Measurements from ENCODE around the gene RNF220. TPM values are rescaled to one million over a fixed set of nuclear protein-coding genes. Genes with fewer than 3 reads are reported as not detected.
"Not testable (repeated sequence)": the region's sequence is repeated elsewhere in the genome, so short reads cannot be mapped to it uniquely, and the experiment has no call there.

RNF220 gene
- total RNA-seq, 6 donors from 2014 or later: 77.7 to 114 (median 91.1) TPM

DNA sequence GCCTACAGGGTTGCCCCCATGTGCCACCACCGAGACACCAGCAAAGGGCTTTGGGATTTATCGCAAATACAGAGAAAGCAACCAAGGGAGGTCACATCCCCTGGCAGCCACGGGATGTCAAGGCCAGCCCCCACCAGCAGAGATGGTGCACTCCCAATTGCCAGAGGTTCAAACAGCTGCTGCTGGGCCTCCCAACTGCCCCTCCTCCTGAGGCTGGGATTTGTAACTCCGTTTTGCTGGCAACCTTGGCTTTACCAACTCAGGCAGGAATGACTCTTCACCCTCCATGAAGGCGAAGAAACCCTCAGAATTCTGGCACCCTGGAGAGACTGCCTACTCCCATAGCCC is 257.6 kb downstream of the RNF220 start:
- DNase-seq: no peak
- peaks cover 0 to 8% (median 6%) of the 10 kb centered on the region in 4 donors for H3K4me1 ChIP-seq
- TF ChIP-seq EP300 (IDR thresholded peaks at IDR 0.05) (no peak), POLR2A (IDR thresholded peaks at IDR 0.05) (no peak), POLR2AphosphoS5 (IDR thresholded peaks at IDR 0.05) (no peak)
- TF ChIP-seq, protein P1, sequence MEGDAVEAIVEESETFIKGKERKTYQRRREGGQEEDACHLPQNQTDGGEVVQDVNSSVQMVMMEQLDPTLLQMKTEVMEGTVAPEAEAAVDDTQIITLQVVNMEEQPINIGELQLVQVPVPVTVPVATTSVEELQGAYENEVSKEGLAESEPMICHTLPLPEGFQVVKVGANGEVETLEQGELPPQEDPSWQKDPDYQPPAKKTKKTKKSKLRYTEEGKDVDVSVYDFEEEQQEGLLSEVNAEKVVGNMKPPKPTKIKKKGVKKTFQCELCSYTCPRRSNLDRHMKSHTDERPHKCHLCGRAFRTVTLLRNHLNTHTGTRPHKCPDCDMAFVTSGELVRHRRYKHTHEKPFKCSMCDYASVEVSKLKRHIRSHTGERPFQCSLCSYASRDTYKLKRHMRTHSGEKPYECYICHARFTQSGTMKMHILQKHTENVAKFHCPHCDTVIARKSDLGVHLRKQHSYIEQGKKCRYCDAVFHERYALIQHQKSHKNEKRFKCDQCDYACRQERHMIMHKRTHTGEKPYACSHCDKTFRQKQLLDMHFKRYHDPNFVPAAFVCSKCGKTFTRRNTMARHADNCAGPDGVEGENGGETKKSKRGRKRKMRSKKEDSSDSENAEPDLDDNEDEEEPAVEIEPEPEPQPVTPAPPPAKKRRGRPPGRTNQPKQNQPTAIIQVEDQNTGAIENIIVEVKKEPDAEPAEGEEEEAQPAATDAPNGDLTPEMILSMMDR (IDR thresholded peaks at IDR 0.05): no peak
- no peak overlapping the region for H3K4me3 ChIP-seq
- ATAC-seq (ENCODE audit: low FRiP score in 2 of 2): no peak
- 90 to 100% methylated on average over 2 to 5 of the region's 5 CpGs for WGBS, 2 donors
- H3K27me3 ChIP-seq: no peaks in the 10 kb centered on the region
- no peak overlapping the region for H3K27ac ChIP-seq
- H3K36me3 ChIP-seq: peaks cover 0 to 9% (median 1%) of the 10 kb centered on the region in 4 donors
- H3K9me3 ChIP-seq: no peaks in the 10 kb centered on the region

DNA sequence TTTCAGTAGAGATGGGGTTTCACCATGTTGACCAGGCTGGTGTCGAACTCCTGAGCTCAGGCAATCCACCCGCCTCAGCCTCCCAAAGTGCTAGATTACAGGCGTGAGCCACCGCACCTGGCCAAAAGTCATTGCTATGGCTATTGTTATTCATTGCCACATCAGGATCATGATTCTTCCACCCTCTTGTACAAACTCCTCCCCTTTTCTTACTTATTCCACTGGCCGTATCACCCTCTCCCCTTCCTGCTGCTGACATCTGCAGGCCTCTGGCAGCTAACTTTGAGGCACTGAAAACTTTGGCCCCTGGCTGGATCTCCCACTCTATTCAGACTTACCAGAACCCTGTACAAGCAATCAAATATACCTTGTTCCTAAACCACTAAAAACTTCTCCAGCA is 258.4 kb downstream of the RNF220 start:
- H3K27me3 ChIP-seq: no peaks in the 10 kb centered on the region
- no peaks in the 10 kb centered on the region for H3K9me3 ChIP-seq
- H3K36me3 ChIP-seq: peaks cover 0 to 9% (median 1%) of the 10 kb centered on the region in 4 donors
- WGBS, 2 donors: 93 to 95% methylated on average over 5 of the region's 5 CpGs
- H3K27ac ChIP-seq: no peak overlapping the region
- no peak for TF ChIP-seq POLR2AphosphoS5 (IDR thresholded peaks at IDR 0.05)
- TF ChIP-seq, protein P1 (IDR thresholded peaks at IDR 0.05): no peak
- TF ChIP-seq POLR2A (IDR thresholded peaks at IDR 0.05): no peak
- TF ChIP-seq EP300 (IDR thresholded peaks at IDR 0.05): no peak
- peaks cover 0 to 8% (median 6%) of the 10 kb centered on the region in 4 donors for H3K4me1 ChIP-seq
- no peak for ATAC-seq (ENCODE audit: low FRiP score in 2 of 2)
- no peak overlapping the region for H3K4me3 ChIP-seq
- no peak for DNase-seq

DNA sequence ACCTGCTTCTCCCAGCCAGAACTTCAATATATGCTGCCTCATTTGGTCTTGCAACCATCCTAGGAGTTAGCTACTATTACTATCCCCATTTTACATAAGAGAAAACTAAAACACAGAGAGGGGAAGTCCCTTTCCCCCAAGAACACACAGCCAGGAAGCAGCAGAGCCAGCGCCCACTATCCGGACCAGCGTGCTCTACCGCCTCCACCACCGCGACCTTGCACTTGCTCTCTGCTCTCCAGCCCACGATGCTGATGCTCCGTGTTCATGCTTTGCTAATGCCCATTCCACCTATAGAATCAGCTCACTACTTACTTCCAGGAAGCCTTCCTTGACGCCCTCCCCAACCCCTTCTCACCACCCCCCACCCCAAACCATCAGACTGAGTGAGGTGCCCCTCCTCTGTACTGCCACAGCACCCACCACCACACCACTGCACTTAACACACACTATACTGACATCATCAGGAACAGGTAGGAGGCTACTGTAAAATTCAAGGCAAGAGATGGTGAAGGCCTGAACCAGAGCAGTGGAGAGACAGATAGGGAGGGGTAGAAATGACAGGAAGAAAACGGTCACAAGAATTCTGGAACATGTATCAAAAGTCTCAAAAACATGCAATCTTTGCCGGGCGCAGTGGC is 259.8 kb downstream of the RNF220 start:
- no peak for DNase-seq
- no peaks in the 10 kb centered on the region for H3K9me3 ChIP-seq
- H3K4me1 ChIP-seq: peaks cover 0 to 8% (median 6%) of the 10 kb centered on the region in 4 donors
- no peak overlapping the region for H3K4me3 ChIP-seq
- no peaks in the 10 kb centered on the region for H3K36me3 ChIP-seq
- TF ChIP-seq EP300 (IDR thresholded peaks at IDR 0.05) (no peak), POLR2A (IDR thresholded peaks at IDR 0.05) (no peak), POLR2AphosphoS5 (IDR thresholded peaks at IDR 0.05) (no peak)
- TF ChIP-seq, protein P1 (IDR thresholded peaks at IDR 0.05): no peak
- H3K27ac ChIP-seq: no peak overlapping the region
- ATAC-seq (ENCODE audit: low FRiP score in 2 of 2): no peak
- H3K27me3 ChIP-seq: no peaks in the 10 kb centered on the region
- 74 to 78% methylated on average over 12 of the region's 12 CpGs for WGBS, 2 donors

DNA sequence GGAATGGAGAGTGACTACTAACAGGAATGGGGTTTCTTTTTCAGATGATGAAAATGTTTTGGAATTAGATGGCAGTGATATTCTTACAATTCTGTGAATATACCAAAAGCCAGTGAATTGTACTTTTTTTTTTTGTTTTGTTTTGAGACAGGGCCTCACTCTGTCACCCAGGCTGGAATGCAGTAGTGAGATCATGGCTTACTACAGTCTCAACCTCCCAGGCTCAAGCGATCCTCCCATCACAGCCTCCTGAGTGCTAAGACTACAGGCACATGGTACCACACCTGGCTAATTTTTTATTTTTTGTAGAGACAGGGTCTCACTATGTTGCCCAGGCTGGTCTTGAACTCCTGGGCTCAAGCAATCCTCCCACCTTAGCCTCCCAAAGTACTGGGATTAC is 261.7 kb downstream of the RNF220 start:
- not testable (repeated sequence) for H3K9me3 ChIP-seq; DNase-seq; H3K4me1 ChIP-seq; ATAC-seq (ENCODE audit: low FRiP score in 2 of 2); H3K27me3 ChIP-seq; H3K27ac ChIP-seq; H3K36me3 ChIP-seq; H3K4me3 ChIP-seq
- WGBS, 2 donors: 100% methylated on average over 1 of the region's 1 CpG

DNA sequence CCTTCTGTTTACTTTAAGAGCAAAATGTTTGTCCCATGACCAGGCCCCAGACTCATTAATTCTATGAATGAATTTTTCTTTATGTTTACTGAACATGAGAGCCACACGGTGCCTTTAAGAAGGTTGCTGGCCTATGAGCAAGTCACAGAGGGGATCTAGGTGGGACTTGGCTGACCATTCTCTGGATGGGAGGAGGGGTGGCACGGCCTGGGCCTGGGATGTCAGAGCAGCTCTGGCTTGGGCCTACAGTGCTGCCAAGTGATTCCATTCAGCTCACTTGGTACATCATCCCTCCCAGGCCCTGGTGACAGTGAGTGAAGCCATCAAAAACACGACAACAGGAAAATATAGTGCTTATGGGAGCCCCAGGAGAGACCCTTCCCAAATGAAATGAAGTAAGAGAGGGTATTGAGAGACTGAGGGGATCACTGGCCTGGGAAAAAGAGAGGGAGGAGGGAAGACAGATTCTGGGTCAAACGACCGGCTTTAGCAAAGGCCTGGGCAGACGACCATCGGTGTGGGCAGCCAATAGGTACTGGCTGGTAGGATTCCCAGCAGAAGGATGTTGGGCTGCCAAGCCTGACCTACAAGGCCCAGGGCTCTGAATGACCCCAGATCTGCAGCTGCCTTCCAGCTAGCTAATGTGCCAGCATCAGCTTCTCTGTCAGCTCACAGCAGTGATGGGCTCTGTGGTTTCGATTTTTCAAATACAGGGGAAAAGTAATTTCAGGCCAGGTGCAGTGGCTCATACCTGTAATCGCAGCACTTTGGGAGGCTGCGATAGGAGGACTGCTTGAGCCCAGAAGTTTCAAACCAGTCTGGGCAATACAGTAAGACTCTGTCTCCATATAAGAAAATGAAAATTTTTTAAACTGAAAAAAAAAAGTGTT is 265.9 kb downstream of the RNF220 start:
- WGBS, 2 donors: 81 to 91% methylated on average over 10 of the region's 10 CpGs
- TF ChIP-seq POLR2A (IDR thresholded peaks at IDR 0.05) (no peak), EP300 (IDR thresholded peaks at IDR 0.05) (no peak), POLR2AphosphoS5 (IDR thresholded peaks at IDR 0.05) (no peak)
- TF ChIP-seq, protein P1 (IDR thresholded peaks at IDR 0.05): no peak
- DNase-seq (no peak), ATAC-seq (ENCODE audit: low FRiP score in 2 of 2) (no peak)
- Histone ChIP-seq H3K9me3 (no peaks in the 10 kb centered on the region), H3K4me3 (no peak overlapping the region), H3K4me1 (peaks cover 29 to 45% (median 37%) of the 10 kb centered on the region in 4 donors), H3K36me3 (no peaks in the 10 kb centered on the region), H3K27me3 (no peaks in the 10 kb centered on the region), H3K27ac (peak overlapping the region in 2 of 4 donors; percentile 97 to 98)
